ENCODE data around the gene ZNF462. TPM values are rescaled to one million over a fixed set of nuclear protein-coding genes. Genes with fewer than 3 reads are reported as not detected.

ZNF462 gene
- total and polyA plus RNA-seq, 4 donors = 0.35 to 2.1 (median 1.4) TPM

DNA sequence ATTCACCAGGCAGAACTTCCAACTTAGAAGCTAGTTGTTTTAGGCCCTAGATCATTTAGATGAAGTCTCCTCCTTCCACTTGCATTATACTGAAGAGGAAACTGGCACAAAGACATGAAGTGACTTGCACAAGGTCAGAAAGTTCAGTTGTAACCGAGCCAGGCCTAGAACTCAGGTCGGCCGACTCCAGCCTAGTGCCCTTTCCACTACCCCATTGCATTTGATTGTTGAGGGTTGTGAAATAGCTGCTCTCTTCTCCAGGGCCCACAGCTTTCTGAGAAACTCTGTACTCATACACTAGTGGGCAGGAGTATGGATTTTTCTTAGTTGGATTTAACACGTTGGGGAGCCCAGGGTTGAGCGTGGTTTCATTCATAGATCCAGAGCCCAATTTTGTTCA is 5.6 kb downstream of the ZNF462 start (continued):
- TF ChIP-seq REST (IDR thresholded peaks at IDR 0.05) (peak; percentile 20), FOXA2 (IDR thresholded peaks at IDR 0.05) (peak; percentile 42), RAD21 (IDR thresholded peaks at IDR 0.05) (peak; percentile 58 to 69), HNF4G (IDR thresholded peaks at IDR 0.05) (no peak), JUND (IDR thresholded peaks at IDR 0.05) (peak; percentile 62 to 82), YY1 (IDR thresholded peaks at IDR 0.05) (peak; percentile 68), EGR1 (IDR thresholded peaks at IDR 0.05; ENCODE audit: low read depth in 2 of 2) (peak in 1 of 2 donors; percentile 29), RXRA (IDR thresholded peaks at IDR 0.05) (peak; percentile 92 to 94), ZBTB33 (IDR thresholded peaks at IDR 0.05) (peak; percentile 39)

DNA sequence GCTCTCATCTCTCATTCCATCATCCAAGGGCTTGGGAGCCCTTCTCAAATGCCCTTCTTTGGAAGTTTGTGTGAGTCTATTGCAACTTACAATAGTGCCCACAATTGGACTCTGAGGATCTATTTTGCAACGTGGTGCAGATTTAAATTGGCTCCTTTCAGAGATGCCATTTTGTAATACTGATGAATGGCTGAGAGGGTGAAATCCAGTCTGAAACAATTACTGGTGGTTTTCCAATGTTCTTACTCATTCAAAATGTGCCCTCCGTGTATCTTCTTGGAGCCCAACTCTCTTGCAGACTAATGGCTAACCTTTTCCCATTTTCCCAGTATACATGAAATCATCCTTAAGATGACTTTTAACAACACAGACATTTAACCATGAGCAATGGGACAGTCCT is 6.1 kb downstream of the ZNF462 start:
- H3K4me3 ChIP-seq (ENCODE audit: low read depth in 1 of 3, low read length in 3 of 3) = no peak overlapping the region
- no peaks in the 10 kb centered on the region for H3K27me3 ChIP-seq (ENCODE audit: control insufficient read depth in 4 of 4, insufficient read depth in 4 of 4, low read length in 3 of 4)
- WGBS = 28% methylated on average over 2 of the region's 2 CpGs
- no peak for DNase-seq (ENCODE audit: low spot score)
- no peaks in the 10 kb centered on the region for H3K36me3 ChIP-seq (ENCODE audit: control insufficient read depth in 4 of 4, insufficient read depth in 3 of 4, low read depth in 1 of 4, low read length in 3 of 4)
- H3K9ac ChIP-seq (ENCODE audit: low read depth in 1 of 2, low read length in 2 of 2) = no peak overlapping the region
- H3K9me3 ChIP-seq (ENCODE audit: control insufficient read depth in 4 of 4, low read length in 3 of 4) = no peaks in the 10 kb centered on the region
- peaks cover 10 to 29% (median 23%) of the 10 kb centered on the region in 4 donors for H3K4me1 ChIP-seq (ENCODE audit: control insufficient read depth in 4 of 4, insufficient read depth in 4 of 4, low read length in 3 of 4)
- TF ChIP-seq FOXA1 (IDR thresholded peaks at IDR 0.05) = no peak
- no peak for TF ChIP-seq TAF1 (conservative IDR thresholded peaks at IDR 0.05)
- TF ChIP-seq SP1 (IDR thresholded peaks at IDR 0.05) = no peak
- no peak for TF ChIP-seq JUND (IDR thresholded peaks at IDR 0.05)
- TF ChIP-seq ZBTB33 (IDR thresholded peaks at IDR 0.05) = no peak
- peak overlapping the region; percentile 31 to 38 for H3K27ac ChIP-seq (ENCODE audit: low read depth in 1 of 2, low read length in 2 of 2)

- Histone ChIP-seq H3K4me3 (ENCODE audit: low read depth in 1 of 3, low read length in 3 of 3) (no peak overlapping the region), H3K9me3 (ENCODE audit: control insufficient read depth in 4 of 4, low read length in 3 of 4) (no peaks in the 10 kb centered on the region), H3K4me1 (ENCODE audit: control insufficient read depth in 4 of 4, insufficient read depth in 4 of 4, low read length in 3 of 4) (peaks cover 10 to 29% (median 21%) of the 10 kb centered on the region in 4 donors), H3K27me3 (ENCODE audit: control insufficient read depth in 4 of 4, insufficient read depth in 4 of 4, low read length in 3 of 4) (no peaks in the 10 kb centered on the region), H3K36me3 (ENCODE audit: control insufficient read depth in 4 of 4, insufficient read depth in 3 of 4, low read depth in 1 of 4, low read length in 3 of 4) (no peaks in the 10 kb centered on the region), H3K27ac (ENCODE audit: low read depth in 1 of 2, low read length in 2 of 2) (peak overlapping the region in 1 of 2 donors; percentile 38), H3K9ac (ENCODE audit: low read depth in 1 of 2, low read length in 2 of 2) (no peak overlapping the region)
- no peak for TF ChIP-seq REST (IDR thresholded peaks at IDR 0.05)
- no peak for TF ChIP-seq ATF3 (IDR thresholded peaks at IDR 0.05)
- peak; percentile 57 for TF ChIP-seq NR2F2 (IDR thresholded peaks at IDR 0.05)
- peak in 1 of 2 donors; percentile 32 for TF ChIP-seq RAD21 (IDR thresholded peaks at IDR 0.05)
- TF ChIP-seq EGR1 (IDR thresholded peaks at IDR 0.05; ENCODE audit: low read depth in 2 of 2) = no peak
- no peak for TF ChIP-seq RXRA (IDR thresholded peaks at IDR 0.05)
- TF ChIP-seq, protein P1, sequence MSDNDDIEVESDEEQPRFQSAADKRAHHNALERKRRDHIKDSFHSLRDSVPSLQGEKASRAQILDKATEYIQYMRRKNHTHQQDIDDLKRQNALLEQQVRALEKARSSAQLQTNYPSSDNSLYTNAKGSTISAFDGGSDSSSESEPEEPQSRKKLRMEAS (IDR thresholded peaks at IDR 0.05) = peak; percentile 25
- WGBS = 18% methylated on average over 3 of the region's 3 CpGs
- no peak for DNase-seq (ENCODE audit: low spot score)
Measured at GRCh38 chr9:106869458-106869857, 6.5 kb downstream of the ZNF462 start.

Data from liver (tissue), 9 donors.